GM12873 (cell line): Measurements from ENCODE around the gene SYT1.

Source experiments
- TF ChIP-seq, protein P1 (sequence below): IDR thresholded peaks from 2 replicates; pipeline ENCODE4 v1.5.1; 2012; ENCODE audit warnings: low read depth, mild to moderate bottlenecking, moderate library complexity, low read length, control low read depth; ENCODE audit not compliant: insufficient read depth; ENCODE audit errors: missing control alignments

Gene SYT1

DNA sequence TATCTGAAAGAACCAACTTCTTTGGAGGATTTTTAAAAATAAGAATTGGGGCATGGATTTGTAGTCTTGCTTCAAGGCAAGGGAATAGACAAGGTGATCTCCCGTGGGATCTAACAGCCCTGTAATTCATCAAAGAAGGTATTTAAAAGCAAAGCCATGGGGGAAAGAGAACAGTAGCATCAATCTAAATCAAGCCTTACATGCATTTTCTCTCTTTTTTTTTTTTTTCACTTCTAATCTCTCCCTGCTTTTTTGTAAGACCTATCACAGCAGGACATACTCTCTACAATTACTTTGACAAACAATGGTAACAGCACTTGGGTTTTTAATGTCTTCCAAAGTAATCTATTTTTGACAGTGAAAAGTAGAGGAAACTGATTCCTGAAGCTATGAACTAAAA is 458.3 kb downstream of the SYT1 start:
- TF ChIP-seq, protein P1, sequence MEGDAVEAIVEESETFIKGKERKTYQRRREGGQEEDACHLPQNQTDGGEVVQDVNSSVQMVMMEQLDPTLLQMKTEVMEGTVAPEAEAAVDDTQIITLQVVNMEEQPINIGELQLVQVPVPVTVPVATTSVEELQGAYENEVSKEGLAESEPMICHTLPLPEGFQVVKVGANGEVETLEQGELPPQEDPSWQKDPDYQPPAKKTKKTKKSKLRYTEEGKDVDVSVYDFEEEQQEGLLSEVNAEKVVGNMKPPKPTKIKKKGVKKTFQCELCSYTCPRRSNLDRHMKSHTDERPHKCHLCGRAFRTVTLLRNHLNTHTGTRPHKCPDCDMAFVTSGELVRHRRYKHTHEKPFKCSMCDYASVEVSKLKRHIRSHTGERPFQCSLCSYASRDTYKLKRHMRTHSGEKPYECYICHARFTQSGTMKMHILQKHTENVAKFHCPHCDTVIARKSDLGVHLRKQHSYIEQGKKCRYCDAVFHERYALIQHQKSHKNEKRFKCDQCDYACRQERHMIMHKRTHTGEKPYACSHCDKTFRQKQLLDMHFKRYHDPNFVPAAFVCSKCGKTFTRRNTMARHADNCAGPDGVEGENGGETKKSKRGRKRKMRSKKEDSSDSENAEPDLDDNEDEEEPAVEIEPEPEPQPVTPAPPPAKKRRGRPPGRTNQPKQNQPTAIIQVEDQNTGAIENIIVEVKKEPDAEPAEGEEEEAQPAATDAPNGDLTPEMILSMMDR, result no peak

DNA sequence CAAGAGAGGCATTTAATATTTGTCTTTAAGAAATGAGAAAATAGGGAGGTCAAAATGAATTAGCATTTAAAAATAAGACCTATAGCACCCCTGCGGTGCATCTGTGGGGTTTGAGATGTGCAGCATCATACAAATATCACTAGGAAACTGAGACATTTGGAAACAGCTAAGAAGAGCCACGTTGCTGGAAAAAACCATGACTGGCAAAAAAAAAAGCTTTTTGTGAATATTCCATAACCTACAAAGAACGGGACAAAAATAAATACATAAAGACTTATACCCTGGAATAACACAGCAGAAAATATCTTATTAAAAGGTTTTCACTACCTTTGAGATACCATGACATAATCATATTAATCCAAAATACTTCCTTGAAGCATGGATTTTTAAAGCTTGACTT is 460.0 kb downstream of the SYT1 start:
- TF ChIP-seq, protein P1, result no peak

DNA sequence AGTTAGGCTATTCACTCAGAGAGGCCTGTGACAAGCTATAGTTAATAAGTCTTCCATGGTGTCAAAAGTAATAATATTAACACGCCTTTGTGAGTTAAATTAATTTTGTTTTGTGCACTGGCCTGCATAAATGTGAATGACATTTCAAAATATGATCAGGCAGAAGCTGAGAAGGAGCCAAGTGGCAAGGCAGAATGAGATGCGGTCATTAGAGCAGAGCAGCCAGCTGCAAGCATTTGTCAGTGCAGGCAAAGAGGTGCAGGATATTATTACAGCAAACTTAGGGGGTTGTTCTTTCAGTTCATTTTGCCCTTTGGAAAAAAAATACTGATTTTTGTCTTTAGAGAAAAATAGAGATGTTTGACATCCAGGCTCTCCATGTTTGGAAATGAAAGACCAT is 461.6 kb downstream of the SYT1 start:
- TF ChIP-seq, protein P1, result no peak

DNA sequence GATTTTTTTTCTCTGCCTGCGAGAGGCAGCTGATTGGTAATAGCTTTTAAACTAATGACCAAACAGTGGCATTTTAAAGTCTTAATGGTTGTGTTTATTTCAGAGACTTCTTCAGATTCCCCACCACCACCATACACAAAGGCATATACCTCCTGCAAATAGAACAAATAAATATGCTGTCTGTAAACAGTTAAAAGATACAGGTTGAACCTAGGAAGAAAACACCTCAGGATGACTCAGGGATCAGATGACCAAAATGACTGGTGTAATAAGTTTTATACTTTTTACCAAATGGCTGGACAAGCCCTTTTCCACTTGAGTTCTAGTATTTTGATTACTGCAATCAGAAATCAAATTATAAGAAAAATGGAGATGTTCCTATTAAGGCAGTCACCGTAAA is 462.1 kb downstream of the SYT1 start:
- TF ChIP-seq, protein P1, result no peak

DNA sequence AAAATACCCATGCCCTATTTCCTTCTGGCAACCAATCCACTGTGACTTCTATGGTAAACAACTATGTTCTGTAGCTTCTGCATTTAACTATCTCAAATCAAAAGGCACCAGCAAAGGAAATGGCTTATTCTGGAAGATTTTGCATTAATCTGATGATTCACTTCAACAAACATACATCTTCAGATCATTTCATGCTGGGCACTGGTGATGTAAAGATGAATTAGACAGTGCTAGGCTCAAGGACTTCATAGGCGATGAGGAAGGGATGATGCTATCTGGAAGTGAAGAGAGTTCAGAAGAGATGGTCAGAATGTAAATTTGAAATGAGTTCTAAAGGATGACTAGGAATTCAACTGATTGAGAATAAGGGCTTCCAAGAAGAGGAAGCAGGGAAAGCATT is 462.9 kb downstream of the SYT1 start:
- TF ChIP-seq, protein P1, result no peak

DNA sequence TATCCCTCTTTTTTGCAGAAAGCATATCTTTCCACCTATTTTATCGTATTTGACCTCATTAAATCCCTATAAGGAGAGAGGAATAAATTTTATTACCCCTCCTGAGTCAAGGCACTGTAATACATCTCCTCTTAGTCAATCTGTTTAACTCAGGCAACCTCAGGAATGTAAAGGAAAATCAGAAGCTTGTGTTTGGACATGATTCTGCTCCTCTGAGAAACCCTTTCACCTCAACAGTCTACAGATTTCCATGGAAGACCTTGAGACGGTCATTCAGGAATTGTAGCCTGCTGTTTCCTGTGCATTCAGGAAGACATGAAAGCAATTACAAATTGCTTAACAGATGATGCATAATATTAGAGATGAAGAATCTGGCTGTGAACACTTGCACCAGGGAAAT is 465.4 kb downstream of the SYT1 start:
- TF ChIP-seq, protein P1, result no peak

DNA sequence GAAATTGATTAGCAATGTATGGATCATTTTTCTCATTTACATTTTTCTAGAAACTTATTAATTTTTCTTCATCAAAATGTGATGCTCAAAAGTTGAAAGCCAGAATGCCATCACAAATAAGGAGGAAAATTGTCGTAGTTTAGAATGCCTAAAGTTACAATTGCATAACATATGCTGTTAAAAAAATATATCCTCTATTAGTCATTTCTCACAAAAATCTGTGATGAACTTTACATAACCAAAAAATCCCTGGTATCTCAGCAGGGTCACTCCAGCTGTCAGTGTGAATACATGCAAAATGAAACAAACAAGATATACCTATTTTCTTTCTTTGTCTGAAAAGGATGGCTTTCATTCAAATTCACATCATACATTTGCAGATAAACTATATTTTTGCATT is 467.3 kb downstream of the SYT1 start:
- TF ChIP-seq, protein P1, result no peak
